Activated CD4-positive, alpha-beta T cell treated with anti-CD3 and anti-CD28 coated beads, Interleukin-2, amount 10 ng/mL, durations not matched to agents 24 days and 14 days (primary cell): ENCODE data around the gene ADCY5. TPM values are rescaled to one million over a fixed set of nuclear protein-coding genes. Genes with fewer than 3 reads are reported as not detected.

ENCODE experiments used
- DNase-seq: peaks from one replicate; pipeline ENCODE4 v3.0.0; 2022
- H3K27ac Mint-ChIP-seq: one replicate; pipeline ENCODE4 v1.8.0; 2022; ENCODE audit warnings: mild to moderate bottlenecking, mixed read lengths
- H3K27me3 Mint-ChIP-seq: one replicate; pipeline ENCODE4 v1.8.0; 2022; ENCODE audit warnings: mixed read lengths
- H3K36me3 Mint-ChIP-seq: one replicate; pipeline ENCODE4 v1.8.0; 2022; ENCODE audit warnings: low read depth, mild to moderate bottlenecking, mixed read lengths
- H3K4me1 Mint-ChIP-seq: one replicate; pipeline ENCODE4 v1.8.0; 2021; ENCODE audit warnings: mixed read lengths
- H3K4me3 Mint-ChIP-seq: one replicate; pipeline ENCODE4 v1.8.0; 2022; ENCODE audit warnings: mild to moderate bottlenecking, moderate library complexity, mixed read lengths
- H3K9me3 Mint-ChIP-seq: one replicate; pipeline ENCODE4 v1.8.0; 2021; ENCODE audit warnings: mixed read lengths
- intact Hi-C: fragments of 100-400 bp; cut with micrococcal nuclease; formaldehyde crosslinking; loops from one replicate; pipeline ENCODE4 v1.15.1; 2023
- total RNA-seq: library from RNA; stranded (reverse); gene quantifications from 2 replicates; pipeline ENCODE4 v1.2.3, GENCODE V29; 2022

Gene ADCY5
- total RNA-seq, 1 donor from 2014 or later = not detected

GRCh38 chr3:123284399-123285010 is 164.4 kb downstream of the ADCY5 start:
- Mint-ChIP-seq H3K9me3 (no peaks in the 10 kb centered on the region), H3K27ac (no peak overlapping the region), H3K4me3 (no peak overlapping the region), H3K36me3 (no peaks in the 10 kb centered on the region), H3K4me1 (no peaks in the 10 kb centered on the region), H3K27me3 (no peaks in the 10 kb centered on the region)
- intact Hi-C loops = no loop called here
- DNase-seq = no peak

GRCh38 chr3:123283657-123284398 is 165.1 kb downstream of the ADCY5 start:
- no peaks in the 10 kb centered on the region for H3K9me3 Mint-ChIP-seq
- H3K36me3 Mint-ChIP-seq = no peaks in the 10 kb centered on the region
- DNase-seq = no peak
- H3K4me1 Mint-ChIP-seq = no peaks in the 10 kb centered on the region
- H3K27ac Mint-ChIP-seq = no peak overlapping the region
- no peak overlapping the region for H3K4me3 Mint-ChIP-seq
- H3K27me3 Mint-ChIP-seq = no peaks in the 10 kb centered on the region
- intact Hi-C loops = no loop called here

- intact Hi-C loops = no loop called here
- Mint-ChIP-seq H3K4me1 (no peaks in the 10 kb centered on the region), H3K9me3 (no peaks in the 10 kb centered on the region)
These were observed 165.8 kb downstream of the ADCY5 start for GRCh38 chr3:123283074-123283473.

GRCh38 chr3:123282461-123282860 is 166.4 kb downstream of the ADCY5 start:
- Mint-ChIP-seq H3K27ac (no peak overlapping the region), H3K36me3 (no peaks in the 10 kb centered on the region), H3K4me1 (no peaks in the 10 kb centered on the region), H3K27me3 (no peaks in the 10 kb centered on the region), H3K9me3 (no peaks in the 10 kb centered on the region), H3K4me3 (no peak overlapping the region)
- intact Hi-C loops = no loop called here
- no peak for DNase-seq

More at GRCh38 chr3:123283074-123283473, 165.8 kb downstream of the ADCY5 start:
- no peak for DNase-seq
- no peaks in the 10 kb centered on the region for H3K27me3 Mint-ChIP-seq
- H3K36me3 Mint-ChIP-seq = no peaks in the 10 kb centered on the region
- no peak overlapping the region for H3K4me3 Mint-ChIP-seq
- H3K27ac Mint-ChIP-seq = no peak overlapping the region

- Mint-ChIP-seq H3K27me3 (no peaks in the 10 kb centered on the region), H3K36me3 (no peaks in the 10 kb centered on the region), H3K4me3 (no peak overlapping the region), H3K4me1 (no peaks in the 10 kb centered on the region), H3K9me3 (no peaks in the 10 kb centered on the region), H3K27ac (no peak overlapping the region)
- DNase-seq = no peak
- intact Hi-C loops = no loop called here
These were observed 167.0 kb downstream of the ADCY5 start for GRCh38 chr3:123281929-123282328.

- Mint-ChIP-seq H3K27ac (no peak overlapping the region), H3K27me3 (no peaks in the 10 kb centered on the region), H3K36me3 (no peaks in the 10 kb centered on the region), H3K4me3 (no peak overlapping the region), H3K9me3 (no peaks in the 10 kb centered on the region), H3K4me1 (no peaks in the 10 kb centered on the region)
- intact Hi-C loops = no loop called here
- DNase-seq = no peak
These were observed 167.5 kb downstream of the ADCY5 start for GRCh38 chr3:123281406-123281805.

DNA sequence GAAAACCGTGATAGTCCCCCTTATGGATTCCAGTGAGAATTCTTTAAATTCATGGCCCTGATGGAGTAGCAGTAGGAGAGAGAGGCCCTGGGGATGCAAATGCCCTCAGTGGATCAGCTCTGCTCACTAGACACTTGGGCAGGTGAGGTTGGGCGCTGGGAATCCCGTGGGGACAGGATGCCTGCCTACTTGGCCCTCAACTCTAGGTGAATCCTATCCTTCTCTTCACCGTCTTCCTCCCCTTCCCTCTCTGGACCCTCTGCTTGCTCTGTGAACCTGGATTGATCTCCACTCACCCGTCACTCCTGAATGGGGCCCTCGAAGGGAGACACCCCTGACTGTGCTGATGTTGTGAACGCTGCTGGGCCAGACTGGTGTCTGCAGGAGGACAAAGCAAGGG is 169.8 kb downstream of the ADCY5 start:
- Mint-ChIP-seq H3K4me1 (no peaks in the 10 kb centered on the region), H3K9me3 (no peaks in the 10 kb centered on the region), H3K36me3 (no peaks in the 10 kb centered on the region), H3K27ac (no peak overlapping the region), H3K27me3 (no peaks in the 10 kb centered on the region), H3K4me3 (no peak overlapping the region)
- intact Hi-C loops = no loop called here
- DNase-seq = no peak

GRCh38 chr3:123278446-123278845 is 170.4 kb downstream of the ADCY5 start:
- H3K27me3 Mint-ChIP-seq = no peaks in the 10 kb centered on the region
- H3K9me3 Mint-ChIP-seq = no peaks in the 10 kb centered on the region
- H3K4me3 Mint-ChIP-seq = no peak overlapping the region
- no peaks in the 10 kb centered on the region for H3K4me1 Mint-ChIP-seq
- H3K27ac Mint-ChIP-seq = no peak overlapping the region
- H3K36me3 Mint-ChIP-seq = no peaks in the 10 kb centered on the region
- DNase-seq = no peak
- intact Hi-C loops = no loop called here

- Mint-ChIP-seq H3K9me3 (no peaks in the 10 kb centered on the region), H3K4me3 (no peak overlapping the region), H3K27ac (no peak overlapping the region), H3K4me1 (no peaks in the 10 kb centered on the region), H3K36me3 (peaks cover 2% of the 10 kb centered on the region), H3K27me3 (no peaks in the 10 kb centered on the region)
- intact Hi-C loops = no loop called here
- DNase-seq = no peak
These were observed 171.8 kb downstream of the ADCY5 start for GRCh38 chr3:123277106-123277505.

DNA sequence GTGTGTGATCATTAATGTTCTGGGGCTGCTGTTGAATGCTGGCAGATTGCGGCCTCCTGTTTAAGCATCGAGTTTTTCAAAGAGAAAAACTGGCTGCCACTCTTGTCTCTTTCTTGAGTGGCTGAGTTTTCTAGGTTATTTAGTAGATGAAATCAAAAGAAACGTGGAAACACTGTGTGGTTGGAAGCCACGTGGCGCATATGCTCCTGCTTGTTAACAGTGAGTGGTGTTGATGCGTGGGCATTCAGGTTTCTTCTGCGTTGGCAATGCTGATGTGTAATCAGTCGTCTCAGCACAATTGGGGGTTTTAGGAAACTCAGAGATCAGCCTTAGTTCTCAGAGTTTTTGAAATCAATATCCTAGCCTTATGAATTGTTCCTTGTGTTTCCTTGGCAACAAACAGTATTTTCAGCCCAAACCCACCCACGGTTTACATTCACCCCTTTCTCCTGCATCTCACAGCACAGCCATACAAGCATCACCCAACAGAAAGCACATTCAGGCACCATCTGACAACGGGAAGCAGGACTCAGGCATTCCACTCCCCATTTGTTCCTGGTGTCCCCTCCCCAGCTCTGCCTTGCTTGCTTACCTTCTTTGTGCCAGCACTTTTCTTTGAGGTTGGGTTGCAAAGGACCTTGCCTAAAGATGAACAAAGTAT is 172.4 kb downstream of the ADCY5 start:
- Mint-ChIP-seq H3K36me3 (peaks cover 2% of the 10 kb centered on the region), H3K9me3 (no peaks in the 10 kb centered on the region), H3K27me3 (no peaks in the 10 kb centered on the region), H3K4me1 (no peaks in the 10 kb centered on the region), H3K4me3 (no peak overlapping the region), H3K27ac (no peak overlapping the region)
- no peak for DNase-seq
- intact Hi-C loops = no loop called here

DNA sequence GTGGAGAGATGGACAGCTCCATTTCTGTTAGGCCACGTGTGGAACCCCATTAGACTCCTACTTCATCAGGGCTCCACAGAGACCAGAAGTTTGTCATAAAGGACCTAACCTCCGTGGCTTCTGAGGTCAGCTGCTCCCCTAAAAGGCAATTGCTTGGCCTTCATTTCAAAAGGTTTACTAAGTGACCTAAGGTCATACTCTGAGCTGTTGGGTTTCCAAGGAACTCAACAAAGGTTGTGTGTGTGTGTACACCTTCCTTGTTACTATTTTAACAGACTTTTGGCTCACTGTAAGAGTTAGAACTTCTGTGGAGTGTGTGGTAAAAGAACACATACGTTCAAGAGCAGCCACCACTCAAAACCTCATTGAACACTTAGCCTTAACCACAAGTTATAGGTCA is 173.2 kb downstream of the ADCY5 start:
- H3K27ac Mint-ChIP-seq = no peak overlapping the region
- no peak for DNase-seq

GRCh38 chr3:123272547-123272946 is 176.3 kb downstream of the ADCY5 start:
- Mint-ChIP-seq H3K9me3 (no peaks in the 10 kb centered on the region), H3K4me3 (no peak overlapping the region), H3K27ac (no peak overlapping the region), H3K27me3 (no peaks in the 10 kb centered on the region), H3K4me1 (no peaks in the 10 kb centered on the region), H3K36me3 (peaks cover 7% of the 10 kb centered on the region)
- no peak for DNase-seq
- intact Hi-C loops = no loop called here

More for the DNA sequence above, 173.2 kb downstream of the ADCY5 start:
- intact Hi-C loops = no loop called here
- Mint-ChIP-seq H3K36me3 (peaks cover 2% of the 10 kb centered on the region), H3K9me3 (no peaks in the 10 kb centered on the region), H3K27me3 (no peaks in the 10 kb centered on the region), H3K4me1 (no peaks in the 10 kb centered on the region), H3K4me3 (no peak overlapping the region)

GRCh38 chr3:123271466-123272159 is 177.3 kb downstream of the ADCY5 start:
- Mint-ChIP-seq H3K27ac (no peak overlapping the region), H3K9me3 (no peaks in the 10 kb centered on the region), H3K4me3 (no peak overlapping the region), H3K36me3 (peaks cover 11% of the 10 kb centered on the region), H3K27me3 (no peaks in the 10 kb centered on the region), H3K4me1 (no peaks in the 10 kb centered on the region)
- intact Hi-C loops = no loop called here
- DNase-seq = no peak

DNA sequence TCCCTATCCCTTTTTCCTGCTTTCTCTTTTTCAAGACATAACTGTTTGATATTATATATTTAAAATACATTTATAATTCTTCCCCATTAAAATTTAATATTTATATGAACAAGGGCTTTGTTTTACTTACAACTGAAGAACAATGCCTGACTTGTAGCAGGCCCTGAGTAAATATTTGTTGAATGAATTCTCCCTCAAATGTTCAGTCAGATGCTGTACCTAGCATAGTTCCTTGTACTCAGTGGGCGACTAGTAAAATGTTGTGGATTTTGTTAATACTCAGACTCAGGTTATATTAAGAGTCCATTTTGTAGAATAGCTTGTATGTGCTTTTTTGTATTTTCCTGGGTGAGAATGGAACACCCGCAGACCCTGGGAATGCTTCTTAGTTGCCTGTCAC is 178.1 kb downstream of the ADCY5 start:
- intact Hi-C loops = no loop called here
- Mint-ChIP-seq H3K36me3 (peaks cover 16% of the 10 kb centered on the region), H3K9me3 (no peaks in the 10 kb centered on the region), H3K27ac (no peak overlapping the region), H3K27me3 (no peaks in the 10 kb centered on the region), H3K4me1 (no peaks in the 10 kb centered on the region), H3K4me3 (no peak overlapping the region)
- DNase-seq = no peak
